Upper lobe of left lung (tissue), 6 donors: Measurements from ENCODE around the gene TLCD2. TPM values are rescaled to one million over a fixed set of nuclear protein-coding genes. Genes with fewer than 3 reads are reported as not detected.
"Not testable (repeated sequence)": the region's sequence is repeated elsewhere in the genome, so short reads cannot be mapped to it uniquely, and the experiment has no call there.

ENCODE experiments used
- ATAC-seq, 2 donors: fragments of 200-7000 bp; cut with Tn5 transposase; one replicate each; pipeline ENCODE4 v1.9.1; 2022; ENCODE audit warnings: mild to moderate bottlenecking in 2 of 2, moderate library complexity in 2 of 2; ENCODE audit not compliant: low FRiP score in 2 of 2
- DNase-seq, 2 donors: peaks; one replicate each; pipeline ENCODE4 v3.0.0-alpha.2; 2019 to 2020
- H3K27ac ChIP-seq, 4 donors: fragments of 200-600 bp; sonication (generic); one replicate each; pipeline ENCODE4 v1.5.1; 2016 to 2019
- H3K27me3 ChIP-seq, 4 donors: fragments of 200-600 bp; sonication (generic); one replicate each; pipeline ENCODE4 v1.5.1; 2017 to 2019
- H3K36me3 ChIP-seq, 4 donors: fragments of 200-600 bp; sonication (generic); one replicate each; pipeline ENCODE4 v1.5.1; 2016 to 2019
- H3K4me1 ChIP-seq, 4 donors: fragments of 200-600 bp; sonication (generic); one replicate each; pipeline ENCODE4 v1.5.1; 2018 to 2019
- H3K4me3 ChIP-seq, 4 donors: fragments of 200-600 bp; sonication (generic); one replicate each; pipeline ENCODE4 v1.5.1; 2017 to 2019; ENCODE audit warnings: mild to moderate bottlenecking in 2 of 4, moderate library complexity in 1 of 4
- H3K9me3 ChIP-seq, 4 donors: fragments of 200-600 bp; sonication (generic); one replicate each; pipeline ENCODE4 v1.5.1; 2018 to 2019
- CTCF ChIP-seq, 6 experiments: fragments of 450-650 bp in 4 of 6; fragments of 200-600 bp in 2 of 6; sonication (generic) in 2 of 6; IDR thresholded peaks; one replicate each; pipeline ENCODE4 v1.5.1; 2016 to 2019; ENCODE audit warnings: antibody characterized with exemption in 6 of 6
- EP300 ChIP-seq, 4 donors: sonication (generic); formaldehyde crosslinking; IDR thresholded peaks; one replicate each; pipeline ENCODE4 v1.5.1; 2017; ENCODE audit warnings: antibody characterized with exemption in 4 of 4, control low read depth in 2 of 4
- POLR2A ChIP-seq, 4 donors: fragments of 450-650 bp; IDR thresholded peaks; one replicate each; pipeline ENCODE4 v1.5.1; 2016 to 2017; ENCODE audit warnings: antibody characterized with exemption in 4 of 4, mild to moderate bottlenecking in 2 of 4
- POLR2AphosphoS5 ChIP-seq, 2 donors: sonication (generic); formaldehyde crosslinking; IDR thresholded peaks; one replicate each; pipeline ENCODE4 v1.5.1; 2017; ENCODE audit warnings: antibody characterized with exemption in 2 of 2
- WGBS, 2 donors: methylation state at CpG; one replicate each; pipeline ENCODE4 v1.1.5; 2017 to 2018; 5-methylcytosine and 5-hydroxymethylcytosine counted together
- total RNA-seq, 6 donors: library from RNA; depleted of rRNA in 4 of 6; stranded (reverse); fragments of >200 nt in 4 of 6; gene quantifications; one replicate each; pipeline versions ENCODE4 v1.1.0 to v1.2.1, GENCODE V29; 2016 to 2021
- donor health status: DM: no; HTN: no; CAD: no; lungs with moderate emphysema.
- donor health status: DM: no; HTN: yes; CAD: no; lungs with severe emphysema.

Gene TLCD2
- total RNA-seq, 6 donors from 2014 or later: 11.3 to 24.7 (median 14.9) TPM

GRCh38 chr17:1684378-1685189 lies 25.6 kb downstream of the TLCD2 start, which contains the start of gene PRPF8:
Gene PRPF8, minus strand, starts transcription at chr17:1684867. Its CDS starts 296 bp downstream, at chr17:1684571.
- TF ChIP-seq POLR2AphosphoS5 (IDR thresholded peaks at IDR 0.05) (peak; percentile 99), POLR2A (IDR thresholded peaks at IDR 0.05) (peak in 3 of 4 donors; percentile 90 to 98 (median 92)), CTCF (IDR thresholded peaks at IDR 0.05) (peak in 2 of 6 experiments; percentile 14 to 22), EP300 (IDR thresholded peaks at IDR 0.05) (peak in 1 of 4 donors; percentile 68)
- peaks cover 27 to 41% (median 35%) of the 10 kb centered on the region in 4 donors for H3K36me3 ChIP-seq
- 0 to 1% methylated on average over 41 to 54 of the region's 72 CpGs for WGBS, 2 donors
- peak; percentile 100 for ATAC-seq
- DNase-seq: peak; percentile 96 to 98
- no peaks in the 10 kb centered on the region for H3K27me3 ChIP-seq
- H3K4me3 ChIP-seq: peak within 1 kb of the TSS; percentile 70 to 93 (median 80)
- no peaks in the 10 kb centered on the region for H3K9me3 ChIP-seq
- peaks cover 16 to 31% (median 19%) of the 10 kb centered on the region in 4 donors for H3K4me1 ChIP-seq
- peak within 1 kb of the TSS; percentile 89 to 97 (median 94) for H3K27ac ChIP-seq

GRCh38 chr17:1683459-1683858 lies 26.7 kb downstream of the TLCD2 start:
- 56 to 65% methylated on average over 5 of the region's 5 CpGs for WGBS, 2 donors
- ATAC-seq (no peak), DNase-seq (no peak)
- Histone ChIP-seq H3K27ac (peak overlapping the region in 3 of 4 donors; percentile 94 to 97 (median 95)), H3K9me3 (no peaks in the 10 kb centered on the region), H3K4me1 (peaks cover 16 to 31% (median 19%) of the 10 kb centered on the region in 4 donors), H3K27me3 (no peaks in the 10 kb centered on the region), H3K4me3 (peak overlapping the region; percentile 70 to 93 (median 80)), H3K36me3 (peaks cover 38 to 52% (median 46%) of the 10 kb centered on the region in 4 donors)
- TF ChIP-seq CTCF (IDR thresholded peaks at IDR 0.05) (no peak), EP300 (IDR thresholded peaks at IDR 0.05) (no peak), POLR2AphosphoS5 (IDR thresholded peaks at IDR 0.05) (no peak), POLR2A (IDR thresholded peaks at IDR 0.05) (no peak)

GRCh38 chr17:1676401-1676800 lies 33.8 kb downstream of the TLCD2 start:
- Histone ChIP-seq H3K36me3 (peaks cover 95 to 100% (median 98%) of the 10 kb centered on the region in 4 donors), H3K27me3 (no peaks in the 10 kb centered on the region), H3K27ac (no peak overlapping the region), H3K4me1 (no peaks in the 10 kb centered on the region), H3K4me3 (no peak overlapping the region), H3K9me3 (no peaks in the 10 kb centered on the region)
- 98 to 99% methylated on average over 13 of the region's 13 CpGs for WGBS, 2 donors
- no peak for ATAC-seq
- DNase-seq: no peak
- TF ChIP-seq POLR2AphosphoS5 (IDR thresholded peaks at IDR 0.05) (no peak), CTCF (IDR thresholded peaks at IDR 0.05) (no peak), EP300 (IDR thresholded peaks at IDR 0.05) (no peak), POLR2A (IDR thresholded peaks at IDR 0.05) (no peak)

GRCh38 chr17:1673041-1673785 lies 37.0 kb downstream of the TLCD2 start:
- H3K27me3 ChIP-seq: no peaks in the 10 kb centered on the region
- H3K4me3 ChIP-seq: no peak overlapping the region
- TF ChIP-seq EP300 (IDR thresholded peaks at IDR 0.05): no peak
- no peak for TF ChIP-seq POLR2A (IDR thresholded peaks at IDR 0.05)
- no peak for TF ChIP-seq CTCF (IDR thresholded peaks at IDR 0.05)
- TF ChIP-seq POLR2AphosphoS5 (IDR thresholded peaks at IDR 0.05): no peak
- peaks cover 0 to 14% (median 12%) of the 10 kb centered on the region in 4 donors for H3K4me1 ChIP-seq
- DNase-seq (no peak), ATAC-seq (no peak)
- H3K27ac ChIP-seq: no peak overlapping the region
- H3K9me3 ChIP-seq: no peaks in the 10 kb centered on the region
- peaks cover 79 to 95% (median 86%) of the 10 kb centered on the region in 4 donors for H3K36me3 ChIP-seq
- whole genome bisulfite sequencing, 2 donors: 90 to 91% methylated on average over 26 of the region's 26 CpGs

- not testable (repeated sequence) for ATAC-seq, H3K27me3 ChIP-seq, H3K27ac ChIP-seq, H3K9me3 ChIP-seq, DNase-seq, H3K4me3 ChIP-seq
- 94 to 95% methylated on average over 5 of the region's 5 CpGs for WGBS, 2 donors
- Histone ChIP-seq H3K4me1 (peaks cover 9 to 19% (median 15%) of the 10 kb centered on the region in 4 donors), H3K36me3 (peaks cover 35 to 86% (median 71%) of the 10 kb centered on the region in 4 donors)
Measured at GRCh38 chr17:1663934-1664333, 46.2 kb downstream of the TLCD2 start.
